ENCODE results near the gene TCF4.

Gene TCF4

GRCh38 chr18:55529581-55529980, 58.4 kb downstream of the TCF4 start:
- H3K27ac ChIP-seq, result no peak overlapping the region
- TF ChIP-seq CTCF (conservative IDR thresholded peaks at IDR 0.05), result no peak

- no peak overlapping the region for H3K27ac ChIP-seq
These were observed 62.1 kb downstream of the TCF4 start for GRCh38 chr18:55525845-55526244.

GRCh38 chr18:55524353-55525073, 63.5 kb downstream of the TCF4 start:
- no peak overlapping the region for H3K27ac ChIP-seq
- no peak for TF ChIP-seq CTCF (conservative IDR thresholded peaks at IDR 0.05)

More at GRCh38 chr18:55525845-55526244, 62.1 kb downstream of the TCF4 start:
- TF ChIP-seq CTCF (conservative IDR thresholded peaks at IDR 0.05), result no peak

- no peak for TF ChIP-seq CTCF (conservative IDR thresholded peaks at IDR 0.05)
These were observed 65.0 kb downstream of the TCF4 start for GRCh38 chr18:55523001-55523400.

GRCh38 chr18:55522011-55522410, 66.0 kb downstream of the TCF4 start:
- no peak for TF ChIP-seq CTCF (conservative IDR thresholded peaks at IDR 0.05)
- no peak overlapping the region for H3K27ac ChIP-seq

More at GRCh38 chr18:55523001-55523400, 65.0 kb downstream of the TCF4 start:
- no peak overlapping the region for H3K27ac ChIP-seq

- TF ChIP-seq CTCF (conservative IDR thresholded peaks at IDR 0.05), result no peak
- H3K27ac ChIP-seq, result no peak overlapping the region
These were observed 70.9 kb downstream of the TCF4 start for GRCh38 chr18:55517055-55517454.

GRCh38 chr18:55515941-55516710, 71.9 kb downstream of the TCF4 start:
- H3K27ac ChIP-seq, result no peak overlapping the region
- no peak for TF ChIP-seq CTCF (conservative IDR thresholded peaks at IDR 0.05)
